ENCODE measurements around the gene C19orf38. TPM values are rescaled to one million over a fixed set of nuclear protein-coding genes. Genes with fewer than 3 reads are reported as not detected.

Gene C19orf38
- total and polyA plus RNA-seq, 2 of the 4 experiments (the other 2 are of a cell fraction), result 0.18 to 0.19 TPM

DNA sequence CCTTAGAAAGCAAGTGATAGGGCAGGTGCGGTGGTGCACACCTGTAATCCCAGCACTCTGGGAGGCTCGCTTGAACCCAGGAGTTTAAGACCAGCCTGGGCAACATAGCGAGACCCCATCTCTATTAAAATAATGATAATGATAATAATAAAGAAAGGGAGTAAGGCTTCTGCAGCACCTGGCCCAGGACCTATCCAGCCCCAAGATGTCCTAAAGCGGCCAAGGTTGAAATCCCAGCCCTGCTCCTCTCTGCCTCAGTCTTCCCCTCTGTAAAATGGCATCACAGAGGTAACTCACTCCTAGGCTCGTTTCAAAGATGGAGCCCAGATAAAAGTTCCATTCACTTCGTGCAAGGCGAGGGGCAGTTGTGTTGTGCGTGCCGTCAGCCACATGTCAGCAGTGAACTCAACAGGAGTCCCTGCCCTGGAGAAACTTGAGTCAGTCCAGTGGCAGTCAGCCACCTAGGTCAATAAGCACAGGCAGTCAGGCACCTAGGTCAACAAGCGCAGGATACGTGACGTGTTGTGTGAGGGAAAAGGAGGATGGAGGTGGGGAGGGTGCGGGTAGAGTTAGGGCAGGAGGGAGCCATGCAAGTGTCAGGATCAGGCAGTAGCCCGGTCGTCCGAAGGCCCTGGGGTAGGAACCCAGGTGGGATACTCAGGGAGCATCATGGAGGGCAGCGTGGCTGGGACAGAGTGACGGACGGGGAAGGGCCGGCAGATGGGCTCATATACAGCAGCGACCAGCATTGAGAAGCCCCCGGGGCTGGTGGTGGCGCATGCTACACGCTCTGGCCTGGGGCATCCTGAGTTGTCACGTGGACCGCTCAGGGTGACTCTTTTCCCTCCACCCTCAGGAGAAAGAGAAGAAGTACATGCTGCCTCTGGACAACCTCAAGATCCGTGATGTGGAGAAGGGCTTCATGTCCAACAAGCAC lies 28.8 kb upstream of the C19orf38 start (continued):
- TF ChIP-seq ELK1 (IDR thresholded peaks at IDR 0.05; ENCODE audit: borderline replicate concordance, low read depth, low read length) (no peak), POLR2A (IDR thresholded peaks at IDR 0.05; ENCODE audit: low read depth, low read length) (no peak), CEBPB (IDR thresholded peaks at IDR 0.05; ENCODE audit: low read depth, low read length) (no peak), MAZ (IDR thresholded peaks at IDR 0.05; ENCODE audit: borderline replicate concordance, low read depth, low read length) (no peak)

All from IMR-90 (cell line).